ENCODE measurements around the gene BACE2. TPM values are rescaled to one million over a fixed set of nuclear protein-coding genes. Genes with fewer than 3 reads are reported as not detected.
A peak's percentile ranks its signal among the peaks of the same experiment; 100 is the strongest.

Gene BACE2
- total and polyA plus RNA-seq, 2 donors (not counting 1 experiment from before 2014, with no cell fraction given) = 18.4 to 40.8 TPM

GRCh38 chr21:41231060-41231459, 63.1 kb downstream of the BACE2 start:
- peaks cover 81% of the 10 kb centered on the region for H3K4me1 Mint-ChIP-seq
- CTCF ChIA-PET = interaction anchor here (1.3 to 6.0 kb wide), 4 partner anchors 49 to 64 kb away, joined by 3 to 41 read pairs (median 12); partner anchors contain the start of gene BACE2
- H3K4me2 ChIP-seq (replicated peaks; ENCODE audit: low read depth, low read length, poor library complexity, severe bottlenecking) = peak overlapping the region; percentile 76
- POLR2A ChIA-PET = no interaction called here
- peaks cover 62 to 72% of the 10 kb centered on the region in 2 donors for H3K4me1 ChIP-seq (ENCODE audit: control insufficient read depth in 2 of 2, insufficient read depth in 2 of 2, low read length in 2 of 2)
- peak overlapping the region; percentile 59 for H3K9ac ChIP-seq (ENCODE audit: low read length)
- peaks cover 0 to 1% of the 10 kb centered on the region in 2 experiments for H3K36me3 ChIP-seq (replicated peaks in 1 of 2; ENCODE audit: control extremely low read depth in 1 of 2, control insufficient read depth in 1 of 2, extremely low read depth in 1 of 2, insufficient read depth in 2 of 2, low read length in 1 of 2)
- no peaks in the 10 kb centered on the region for H3K27me3 ChIP-seq (replicated peaks in 1 of 4; ENCODE audit: control extremely low read depth in 1 of 4, control insufficient read depth in 3 of 4, insufficient read depth in 4 of 4, low read length in 3 of 4)
- no peaks in the 10 kb centered on the region for H3K27me3 Mint-ChIP-seq
- peaks cover 59% of the 10 kb centered on the region for H3K79me2 ChIP-seq (ENCODE audit: control insufficient read depth, insufficient read depth, low read length)
- no peaks in the 10 kb centered on the region for H3K9me3 Mint-ChIP-seq (ENCODE audit: insufficient read depth)
- H2AFZ ChIP-seq (ENCODE audit: insufficient read depth, low read depth, low read length, poor library complexity, severe bottlenecking) = no peak overlapping the region
- peaks cover 17% of the 10 kb centered on the region for H4K20me1 ChIP-seq (ENCODE audit: control insufficient read depth, insufficient read depth, low read length, poor library complexity, severe bottlenecking)
- peak overlapping the region; percentile 84 for H3K4me3 Mint-ChIP-seq
- peak overlapping the region; percentile 87 to 89 for H3K27ac ChIP-seq (ENCODE audit: low read length in 2 of 2)
- 67% methylated on average over 6 of the region's 6 CpGs for WGBS (ENCODE audit: insufficient coverage)
- TF ChIP-seq CTCF (IDR thresholded peaks at IDR 0.05) = no peak
- TF ChIP-seq EZH2 (IDR thresholded peaks at IDR 0.05; ENCODE audit: borderline replicate concordance, insufficient read depth, low read depth, low read length, poor library complexity, severe bottlenecking) = no peak
- ATAC-seq (ENCODE audit: low read depth) = no peak
- intact Hi-C loops (cut with micrococcal nuclease) = loop anchor here (5.0 kb wide), 1 partner anchor 34 kb away; no protein-coding TSS in a partner anchor
- H3K27ac Mint-ChIP-seq = peak overlapping the region; percentile 79
- no peaks in the 10 kb centered on the region for H3K9me3 ChIP-seq (ENCODE audit: control extremely low read depth in 1 of 3, control insufficient read depth in 2 of 3, insufficient read depth in 1 of 3, low read length in 2 of 3)
- DNase-seq = no peak
- peak overlapping the region in 4 of 5 experiments; percentile 37 to 58 (median 58) for H3K4me3 ChIP-seq (ENCODE audit: control extremely low read depth in 1 of 5, extremely low read depth in 1 of 5, insufficient read depth in 1 of 5, low read depth in 2 of 5, low read length in 4 of 5)

- ATAC-seq (ENCODE audit: low read depth) (peak; percentile 22), DNase-seq (peak; percentile 50)
- ChIA-PET CTCF (interaction anchor here (1.3 to 6.0 kb wide), 4 partner anchors 50 to 64 kb away, joined by 3 to 41 read pairs (median 12); partner anchors contain the start of gene BACE2), POLR2A (interaction anchor here (0.7 to 1.5 kb wide), 2 partner anchors 65 to 1047 kb away, joined by 3 to 6 read pairs; no protein-coding TSS in a partner anchor)
- no peak for TF ChIP-seq CTCF (IDR thresholded peaks at IDR 0.05)
- TF ChIP-seq EZH2 (IDR thresholded peaks at IDR 0.05; ENCODE audit: borderline replicate concordance, insufficient read depth, low read depth, low read length, poor library complexity, severe bottlenecking) = no peak
- Histone ChIP-seq H3K36me3 (replicated peaks in 1 of 2; ENCODE audit: control extremely low read depth in 1 of 2, control insufficient read depth in 1 of 2, extremely low read depth in 1 of 2, insufficient read depth in 2 of 2, low read length in 1 of 2) (peaks cover 0 to 8% of the 10 kb centered on the region in 2 experiments), H3K27ac (ENCODE audit: low read length in 2 of 2) (peak overlapping the region; percentile 26 to 87), H3K9me3 (ENCODE audit: control extremely low read depth in 1 of 3, control insufficient read depth in 2 of 3, insufficient read depth in 1 of 3, low read length in 2 of 3) (no peaks in the 10 kb centered on the region), H3K4me2 (replicated peaks; ENCODE audit: low read depth, low read length, poor library complexity, severe bottlenecking) (peak overlapping the region; percentile 76), H3K79me2 (ENCODE audit: control insufficient read depth, insufficient read depth, low read length) (peaks cover 68% of the 10 kb centered on the region), H4K20me1 (ENCODE audit: control insufficient read depth, insufficient read depth, low read length, poor library complexity, severe bottlenecking) (peaks cover 24% of the 10 kb centered on the region), H3K27me3 (replicated peaks in 1 of 4; ENCODE audit: control extremely low read depth in 1 of 4, control insufficient read depth in 3 of 4, insufficient read depth in 4 of 4, low read length in 3 of 4) (no peaks in the 10 kb centered on the region), H3K9ac (ENCODE audit: low read length) (peak overlapping the region; percentile 59), H2AFZ (ENCODE audit: insufficient read depth, low read depth, low read length, poor library complexity, severe bottlenecking) (no peak overlapping the region), H3K4me3 (ENCODE audit: control extremely low read depth in 1 of 5, extremely low read depth in 1 of 5, insufficient read depth in 1 of 5, low read depth in 2 of 5, low read length in 4 of 5) (peak overlapping the region in 4 of 5 experiments; percentile 37 to 58 (median 58)), H3K4me1 (ENCODE audit: control insufficient read depth in 2 of 2, insufficient read depth in 2 of 2, low read length in 2 of 2) (peaks cover 62 to 72% of the 10 kb centered on the region in 2 donors)
- peak overlapping the region; percentile 84 for H3K4me3 Mint-ChIP-seq
- WGBS (ENCODE audit: insufficient coverage) = 67% methylated on average over 5 of the region's 10 CpGs
- peaks cover 81% of the 10 kb centered on the region for H3K4me1 Mint-ChIP-seq
- H3K27me3 Mint-ChIP-seq = no peaks in the 10 kb centered on the region
- peak overlapping the region; percentile 88 for H3K27ac Mint-ChIP-seq
- intact Hi-C loops (cut with micrococcal nuclease) = loop anchor here (2.0 to 5.0 kb wide), 2 partner anchors 35 to 137 kb away; no protein-coding TSS in a partner anchor
- H3K9me3 Mint-ChIP-seq (ENCODE audit: insufficient read depth) = no peaks in the 10 kb centered on the region
These were observed 64.1 kb downstream of the BACE2 start for GRCh38 chr21:41232013-41232412.
